HG02571 (cell line): ENCODE data around the gene KCNIP1.
A peak's percentile ranks its signal among the peaks of the same experiment; 100 is the strongest.

ENCODE experiments used
- ATAC-seq: cut with Tn5 transposase; IDR thresholded peaks from one replicate; pipeline ENCODE4 v1.9.1; 2021; ENCODE audit warnings: mild to moderate bottlenecking, moderate library complexity; ENCODE audit not compliant: unreplicated experiment

Gene KCNIP1

GRCh38 chr5:170638454-170639220 lies 134.8 kb downstream of the KCNIP1 start:
- ATAC-seq = peak; percentile 66

- no peak for ATAC-seq
Measured at GRCh38 chr5:170639221-170639925, 135.6 kb downstream of the KCNIP1 start.

GRCh38 chr5:170640731-170641588 lies 137.1 kb downstream of the KCNIP1 start:
- no peak for ATAC-seq

- ATAC-seq = no peak
Measured at GRCh38 chr5:170641589-170642031, 137.8 kb downstream of the KCNIP1 start.

GRCh38 chr5:170642066-170642735 lies 138.4 kb downstream of the KCNIP1 start:
- ATAC-seq = no peak

- no peak for ATAC-seq
Measured at GRCh38 chr5:170642776-170643436, 139.1 kb downstream of the KCNIP1 start.

- ATAC-seq = no peak
Measured at GRCh38 chr5:170643591-170643990, 139.8 kb downstream of the KCNIP1 start.

GRCh38 chr5:170644501-170644900 lies 140.7 kb downstream of the KCNIP1 start:
- ATAC-seq = no peak

GRCh38 chr5:170648541-170648940 lies 144.7 kb downstream of the KCNIP1 start:
- ATAC-seq = no peak

GRCh38 chr5:170650850-170651249 lies 147.0 kb downstream of the KCNIP1 start:
- no peak for ATAC-seq

- ATAC-seq = no peak
Measured at GRCh38 chr5:170651604-170652277, 147.9 kb downstream of the KCNIP1 start.

GRCh38 chr5:170655476-170655875 lies 151.7 kb downstream of the KCNIP1 start:
- no peak for ATAC-seq

GRCh38 chr5:170655920-170656319 lies 152.1 kb downstream of the KCNIP1 start:
- ATAC-seq = no peak

GRCh38 chr5:170656346-170656745 lies 152.5 kb downstream of the KCNIP1 start:
- ATAC-seq = no peak

- ATAC-seq = no peak
Measured at GRCh38 chr5:170660531-170660930, 156.7 kb downstream of the KCNIP1 start.

- ATAC-seq = no peak
Measured at GRCh38 chr5:170662966-170663365, 159.1 kb downstream of the KCNIP1 start.

- ATAC-seq = no peak
Measured at GRCh38 chr5:170678811-170679210, 175.0 kb downstream of the KCNIP1 start.

- no peak for ATAC-seq
Measured at GRCh38 chr5:170681013-170681433, 177.2 kb downstream of the KCNIP1 start.

GRCh38 chr5:170691657-170692056 lies 187.8 kb downstream of the KCNIP1 start:
- ATAC-seq = no peak

GRCh38 chr5:170693701-170694100 lies 189.9 kb downstream of the KCNIP1 start:
- ATAC-seq = no peak
